ENCODE results near the gene TSSK1B.

TSSK1B gene

DNA sequence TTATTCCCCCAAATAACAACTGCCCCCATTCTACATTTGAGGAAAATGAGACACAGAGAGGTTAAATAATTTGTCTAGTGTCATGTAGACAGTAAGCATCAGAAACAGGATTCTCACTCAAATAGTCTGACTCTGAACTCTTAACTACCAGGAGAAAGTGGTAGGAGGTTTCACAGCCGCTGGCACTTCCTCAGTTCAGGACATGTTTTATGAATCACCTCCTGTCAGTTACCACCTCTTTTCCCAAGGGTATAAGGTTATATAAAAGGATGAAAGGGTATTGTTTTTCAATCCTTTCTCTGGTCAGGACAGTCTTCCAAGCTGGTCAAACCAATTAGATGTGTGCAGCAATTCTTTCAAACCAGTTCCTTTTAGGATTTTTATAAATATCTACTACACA, 52.1 kb downstream of the TSSK1B start:
- TF ChIP-seq, protein P1, sequence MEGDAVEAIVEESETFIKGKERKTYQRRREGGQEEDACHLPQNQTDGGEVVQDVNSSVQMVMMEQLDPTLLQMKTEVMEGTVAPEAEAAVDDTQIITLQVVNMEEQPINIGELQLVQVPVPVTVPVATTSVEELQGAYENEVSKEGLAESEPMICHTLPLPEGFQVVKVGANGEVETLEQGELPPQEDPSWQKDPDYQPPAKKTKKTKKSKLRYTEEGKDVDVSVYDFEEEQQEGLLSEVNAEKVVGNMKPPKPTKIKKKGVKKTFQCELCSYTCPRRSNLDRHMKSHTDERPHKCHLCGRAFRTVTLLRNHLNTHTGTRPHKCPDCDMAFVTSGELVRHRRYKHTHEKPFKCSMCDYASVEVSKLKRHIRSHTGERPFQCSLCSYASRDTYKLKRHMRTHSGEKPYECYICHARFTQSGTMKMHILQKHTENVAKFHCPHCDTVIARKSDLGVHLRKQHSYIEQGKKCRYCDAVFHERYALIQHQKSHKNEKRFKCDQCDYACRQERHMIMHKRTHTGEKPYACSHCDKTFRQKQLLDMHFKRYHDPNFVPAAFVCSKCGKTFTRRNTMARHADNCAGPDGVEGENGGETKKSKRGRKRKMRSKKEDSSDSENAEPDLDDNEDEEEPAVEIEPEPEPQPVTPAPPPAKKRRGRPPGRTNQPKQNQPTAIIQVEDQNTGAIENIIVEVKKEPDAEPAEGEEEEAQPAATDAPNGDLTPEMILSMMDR (IDR thresholded peaks at IDR 0.05), result no peak
- Histone ChIP-seq H3K4me3 (no peak overlapping the region), H3K27ac (no peak overlapping the region)
- no peak for DNase-seq (ENCODE audit: low spot score)

Measured in coronary artery (tissue), 2 donors.